PC-3 (cell line): ENCODE data around the gene FERMT3.

Experiments used
- CTCF ChIP-seq: fragments of 300-600 bp; sonication (generic); conservative IDR thresholded peaks from 2 replicates; pipeline ENCODE4 v1.5.1; 2017; ENCODE audit warnings: antibody characterized with exemption, low read depth, mild to moderate bottlenecking, low read length
- EZH2 ChIP-seq: fragments of 300-600 bp; sonication (generic); IDR thresholded peaks from one replicate; pipeline ENCODE4 v1.6.1; 2017; ENCODE audit warnings: antibody characterized with exemption, mild to moderate bottlenecking, low read length; ENCODE audit not compliant: unreplicated experiment

GRCh38 chr11:64253043-64253442 lies 46.5 kb downstream of the FERMT3 start:
- no peak for TF ChIP-seq CTCF
- no peak for TF ChIP-seq EZH2
